IPS-11a (cell line): ENCODE measurements around the gene MAN1A2.

ENCODE experiments used
- H3K4me3 ChIP-seq: one replicate; pipeline ENCODE4 v1.5.1; 2013; ENCODE audit warnings: low read depth, low read length, control low read depth

MAN1A2 gene

GRCh38 chr1:117481410-117481809 is 114.2 kb downstream of the MAN1A2 start:
- no peak overlapping the region for H3K4me3 ChIP-seq

- no peak overlapping the region for H3K4me3 ChIP-seq
These were observed 126.7 kb downstream of the MAN1A2 start for GRCh38 chr1:117493906-117494305.

GRCh38 chr1:117495068-117495467 is 127.8 kb downstream of the MAN1A2 start:
- no peak overlapping the region for H3K4me3 ChIP-seq

GRCh38 chr1:117499071-117499470 is 131.8 kb downstream of the MAN1A2 start:
- no peak overlapping the region for H3K4me3 ChIP-seq

GRCh38 chr1:117500584-117500983 is 133.3 kb downstream of the MAN1A2 start:
- no peak overlapping the region for H3K4me3 ChIP-seq

GRCh38 chr1:117501281-117501680 is 134.0 kb downstream of the MAN1A2 start:
- no peak overlapping the region for H3K4me3 ChIP-seq

GRCh38 chr1:117511273-117511672 is 144.0 kb downstream of the MAN1A2 start:
- no peak overlapping the region for H3K4me3 ChIP-seq

GRCh38 chr1:117512728-117513321 is 145.6 kb downstream of the MAN1A2 start:
- no peak overlapping the region for H3K4me3 ChIP-seq

GRCh38 chr1:117523111-117523510 is 155.9 kb downstream of the MAN1A2 start:
- H3K4me3 ChIP-seq: no peak overlapping the region

- H3K4me3 ChIP-seq: no peak overlapping the region
These were observed 159.8 kb downstream of the MAN1A2 start for GRCh38 chr1:117527074-117527473.

- H3K4me3 ChIP-seq: no peak overlapping the region
These were observed 160.4 kb downstream of the MAN1A2 start for GRCh38 chr1:117527566-117528102.

- no peak overlapping the region for H3K4me3 ChIP-seq
These were observed 162.4 kb downstream of the MAN1A2 start for GRCh38 chr1:117529683-117530082.

- no peak overlapping the region for H3K4me3 ChIP-seq
These were observed 164.0 kb downstream of the MAN1A2 start for GRCh38 chr1:117531222-117531621.

GRCh38 chr1:117534995-117535467 is 167.8 kb downstream of the MAN1A2 start:
- H3K4me3 ChIP-seq: no peak overlapping the region

- no peak overlapping the region for H3K4me3 ChIP-seq
These were observed 168.6 kb downstream of the MAN1A2 start for GRCh38 chr1:117535821-117536220.

- no peak overlapping the region for H3K4me3 ChIP-seq
These were observed 170.2 kb downstream of the MAN1A2 start for GRCh38 chr1:117537291-117537920.

GRCh38 chr1:117540532-117540931 is 173.3 kb downstream of the MAN1A2 start:
- H3K4me3 ChIP-seq: no peak overlapping the region

GRCh38 chr1:117541003-117541402 is 173.8 kb downstream of the MAN1A2 start:
- no peak overlapping the region for H3K4me3 ChIP-seq

GRCh38 chr1:117541585-117541984 is 174.3 kb downstream of the MAN1A2 start:
- H3K4me3 ChIP-seq: no peak overlapping the region

- no peak overlapping the region for H3K4me3 ChIP-seq
These were observed 177.4 kb downstream of the MAN1A2 start for GRCh38 chr1:117544509-117545109.

- H3K4me3 ChIP-seq: no peak overlapping the region
These were observed 179.2 kb downstream of the MAN1A2 start for GRCh38 chr1:117546467-117546866.

GRCh38 chr1:117553471-117553870 is 186.2 kb downstream of the MAN1A2 start:
- H3K4me3 ChIP-seq: no peak overlapping the region
